GM12872 (cell line): ENCODE results near the gene PTPRCAP.

Experiments
- CTCF ChIP-seq: IDR thresholded peaks from 3 replicates; pipeline ENCODE4 v1.5.1; 2011; ENCODE audit warnings: low read depth, mild to moderate bottlenecking, low read length, moderate library complexity; ENCODE audit not compliant: insufficient read depth

PTPRCAP gene

DNA sequence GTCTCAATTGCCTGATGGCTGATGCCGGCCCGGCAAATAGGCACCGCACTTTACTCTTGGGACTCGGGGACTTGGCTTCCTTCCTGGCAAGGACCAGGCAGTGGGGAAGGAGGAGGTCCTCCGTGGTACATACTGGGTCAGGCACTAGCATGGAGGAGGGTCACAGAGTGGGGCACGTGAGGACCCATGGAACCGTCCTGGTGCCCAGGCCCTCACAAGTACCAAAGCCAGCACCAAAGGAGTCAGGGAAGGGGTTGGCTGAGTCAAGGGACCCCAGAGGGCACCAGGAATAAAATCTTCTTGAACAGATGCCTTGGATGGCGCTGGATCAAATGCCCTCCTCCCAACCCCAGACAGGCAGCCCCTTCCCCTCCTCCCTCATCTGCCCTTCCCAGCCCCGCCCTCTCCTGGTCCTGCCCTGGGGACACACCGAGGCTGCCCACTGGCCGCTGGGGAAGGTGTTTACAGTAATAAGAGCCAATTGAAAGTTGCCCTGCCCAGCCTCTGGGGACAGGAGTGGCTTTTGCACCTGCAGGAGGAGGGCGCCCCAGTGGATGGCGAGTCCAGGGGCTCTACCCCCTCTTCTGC is 27.6 kb downstream of the PTPRCAP start:
- TF ChIP-seq CTCF, result 0 out of 3 replicates have a peak, but pooled peaks have one; percentile 11

GRCh38 chr11:67409261-67409666 is 28.2 kb downstream of the PTPRCAP start:
- TF ChIP-seq CTCF, result no peak

- no peak for TF ChIP-seq CTCF
Observed at GRCh38 chr11:67408437-67409200, 28.9 kb downstream of the PTPRCAP start.

DNA sequence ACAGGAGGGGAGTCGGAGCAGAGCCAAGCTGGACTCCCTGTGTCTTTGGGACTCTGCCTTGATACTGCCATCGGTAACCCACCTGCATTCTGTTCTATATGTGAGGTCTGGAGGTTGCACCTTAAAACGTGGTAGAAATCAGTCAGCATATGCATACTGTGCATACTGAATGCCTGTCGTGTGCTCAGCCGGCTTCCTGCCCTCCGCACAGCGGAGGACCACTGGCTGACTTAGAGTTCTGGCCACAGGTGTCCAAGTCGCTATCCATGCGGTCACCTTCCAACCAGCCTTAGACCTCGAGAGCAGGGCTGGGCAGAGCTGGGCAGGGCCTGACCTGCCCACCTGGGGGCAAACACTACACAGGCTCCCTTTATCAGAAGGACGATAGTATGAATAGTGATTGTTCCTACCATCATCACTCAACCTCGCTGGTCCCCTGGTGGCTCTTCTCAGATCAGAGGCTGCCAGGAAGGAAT is 29.8 kb downstream of the PTPRCAP start:
- TF ChIP-seq CTCF, result no peak

GRCh38 chr11:67406969-67407687 is 30.4 kb downstream of the PTPRCAP start:
- 0 out of 3 replicates have a peak, but pooled peaks have one; percentile 1 for TF ChIP-seq CTCF

DNA sequence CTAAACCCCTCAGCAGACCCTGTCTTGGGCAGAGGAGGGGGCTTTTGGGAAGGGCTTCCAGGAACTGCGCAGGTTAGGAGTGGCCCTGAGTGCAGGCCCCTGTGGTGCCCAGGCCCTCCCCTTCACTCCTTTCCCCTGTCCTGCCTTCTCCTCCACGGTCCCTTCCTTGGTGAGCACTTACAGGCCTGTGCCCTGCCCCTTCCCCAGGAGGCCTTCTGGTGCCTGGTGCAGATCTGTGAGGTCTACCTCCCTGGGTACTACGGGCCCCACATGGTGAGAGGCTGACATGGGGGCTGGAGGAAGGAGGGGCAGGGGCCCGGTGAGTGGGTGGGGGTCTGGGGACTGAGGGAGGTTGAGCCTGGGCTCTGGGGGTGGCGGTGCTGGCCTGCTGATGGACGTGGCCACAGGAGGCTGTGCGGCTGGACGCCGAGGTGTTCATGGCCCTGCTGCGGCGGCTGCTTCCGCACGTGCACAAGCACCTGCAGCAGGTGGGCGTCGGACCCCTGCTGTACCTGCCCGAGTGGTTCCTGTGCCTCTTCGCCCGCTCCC is 31.0 kb downstream of the PTPRCAP start:
- TF ChIP-seq CTCF, result no peak
